HK-2 (cell line): ENCODE data around the gene RABGAP1L.

Experiments
- DNase-seq: peaks from one replicate; pipeline ENCODE4 v3.0.0-alpha.2; 2018; ENCODE audit not compliant: unreplicated experiment

The RABGAP1L gene

DNA sequence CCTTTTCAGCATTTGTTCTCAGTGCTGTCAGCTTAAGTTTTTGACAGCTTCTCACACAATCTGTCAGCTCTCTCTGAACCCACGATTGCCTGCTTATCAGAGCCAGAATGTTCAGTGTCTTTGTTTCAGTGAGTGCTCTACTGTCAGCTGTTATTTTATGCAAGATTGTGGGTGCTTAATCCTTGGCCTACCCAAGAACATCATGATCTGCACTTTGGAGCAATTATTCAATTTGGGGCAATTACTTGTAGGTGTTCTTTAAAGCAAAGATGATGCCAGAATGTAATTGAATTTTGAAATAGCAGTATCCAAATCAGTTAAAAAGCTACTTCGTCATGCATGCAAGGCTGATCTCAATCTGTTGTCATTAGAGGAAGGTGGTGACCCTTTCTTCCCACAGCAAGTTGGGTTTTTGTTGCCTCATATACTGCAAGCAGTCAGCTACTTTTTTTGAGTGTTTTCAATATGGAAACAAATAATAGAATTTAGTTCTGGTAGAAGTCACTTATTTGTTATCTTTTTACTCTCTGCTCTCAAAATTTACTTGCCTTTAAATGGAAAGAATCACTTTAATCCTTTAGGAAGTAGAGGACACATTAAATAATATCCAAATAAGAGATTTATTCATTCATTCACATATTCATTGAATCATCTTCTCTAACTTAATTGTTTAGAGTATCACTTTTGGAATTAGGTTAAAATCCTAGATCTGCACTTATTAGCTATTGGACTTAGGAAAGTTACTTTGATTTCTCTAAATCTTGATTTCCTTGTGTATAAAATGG is 586.9 kb downstream of the RABGAP1L start:
- no peak for DNase-seq

DNA sequence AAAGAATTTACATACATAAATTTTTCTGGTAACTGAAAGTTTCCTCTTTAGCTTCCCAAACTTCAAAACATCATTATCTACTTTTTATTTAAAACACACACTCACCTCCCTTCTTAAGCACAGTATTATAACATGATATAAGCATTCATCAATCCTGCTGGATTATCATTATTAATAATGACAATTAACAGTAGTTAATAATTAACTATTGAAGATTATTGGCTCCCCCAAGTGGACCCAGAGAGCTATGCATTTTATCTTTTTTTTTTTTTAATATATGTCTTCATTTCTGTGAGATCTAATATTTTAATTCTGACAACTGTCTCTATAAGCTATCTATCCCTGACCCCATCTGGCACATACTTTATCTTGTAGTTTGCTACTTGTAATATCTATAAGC is 588.3 kb downstream of the RABGAP1L start:
- DNase-seq, result no peak

DNA sequence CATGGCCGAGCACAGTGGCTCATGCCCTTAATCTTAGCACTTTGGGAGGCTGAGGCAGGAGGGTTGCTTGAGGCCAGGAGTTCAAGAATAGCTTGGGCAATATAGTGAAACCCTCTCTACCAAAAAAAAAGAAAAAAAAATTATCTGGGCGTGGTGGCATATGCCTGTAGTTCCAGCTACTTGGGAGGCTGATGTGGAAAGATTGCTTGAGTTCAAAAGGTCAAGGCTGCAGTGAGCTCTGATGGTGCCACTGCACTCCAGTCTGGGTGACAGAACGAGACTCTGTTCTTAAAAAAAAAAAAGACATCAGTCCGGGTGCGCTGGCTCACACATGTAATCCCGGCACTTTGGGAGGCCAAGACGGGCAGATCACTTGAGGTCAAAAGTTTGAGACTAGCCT is 589.3 kb downstream of the RABGAP1L start:
- DNase-seq, result no peak

DNA sequence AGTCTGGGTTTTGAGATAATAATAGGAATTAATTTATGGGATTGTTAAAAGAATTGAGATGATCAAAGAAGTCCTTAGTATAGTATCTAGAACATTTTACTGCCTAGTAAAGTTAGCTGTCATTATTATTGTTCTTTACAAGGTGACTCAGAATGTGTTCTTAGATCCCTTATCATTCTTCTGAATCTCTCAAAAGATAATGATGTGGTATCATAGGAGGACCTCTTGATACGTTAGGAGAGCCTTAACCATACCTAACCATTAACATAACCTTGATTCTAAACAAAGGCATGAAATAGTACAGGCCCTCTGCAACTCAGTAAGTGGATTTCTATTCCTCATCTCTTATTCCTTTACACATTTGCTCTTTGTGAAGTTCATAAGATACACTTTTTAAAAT is 593.8 kb downstream of the RABGAP1L start:
- no peak for DNase-seq

GRCh38 chr1:174761335-174761734 is 602.0 kb downstream of the RABGAP1L start:
- no peak for DNase-seq

- DNase-seq, result no peak
These were observed 602.7 kb downstream of the RABGAP1L start for GRCh38 chr1:174761901-174762585.

- no peak for DNase-seq
These were observed 604.9 kb downstream of the RABGAP1L start for GRCh38 chr1:174764191-174764590.

DNA sequence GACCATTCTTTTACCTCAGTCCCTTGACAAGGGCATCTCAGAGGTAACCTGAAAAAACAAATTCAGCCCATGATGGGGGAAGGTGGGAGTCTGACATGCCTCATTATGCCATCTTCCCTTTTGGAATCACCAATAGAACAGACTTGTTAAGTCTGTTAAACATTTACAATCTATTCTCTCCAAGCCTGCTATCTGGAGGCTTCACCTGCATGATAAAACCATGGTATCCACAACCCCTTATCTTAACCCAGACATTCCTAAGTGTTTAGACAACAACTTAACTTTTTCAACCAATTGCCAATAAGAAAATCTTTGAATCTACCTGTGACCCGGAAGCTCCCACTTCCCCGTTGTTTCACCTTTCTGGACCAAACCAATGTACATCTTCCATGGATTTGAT is 607.4 kb downstream of the RABGAP1L start:
- DNase-seq, result no peak

DNA sequence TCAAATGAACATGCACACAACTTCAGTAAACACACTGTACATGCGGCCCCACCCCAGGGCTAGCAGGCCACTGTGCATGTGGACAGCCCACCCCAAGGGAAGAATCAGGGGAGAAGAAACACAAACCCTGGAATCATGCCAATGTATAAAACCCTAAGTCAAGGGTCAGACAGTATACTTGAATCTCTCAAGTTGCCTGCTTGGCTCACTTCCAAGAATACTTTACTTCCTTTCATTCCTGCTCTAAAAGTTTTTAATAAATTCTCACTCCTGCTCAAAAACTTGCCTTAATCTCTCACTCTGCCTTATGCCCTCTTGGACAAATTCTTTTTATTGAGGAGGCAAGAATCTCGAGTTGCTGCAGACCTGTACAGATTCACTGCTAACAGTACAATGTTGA is 609.2 kb downstream of the RABGAP1L start:
- DNase-seq, result no peak

GRCh38 chr1:174768949-174769348 is 609.6 kb downstream of the RABGAP1L start:
- DNase-seq, result no peak

- no peak for DNase-seq
These were observed 610.7 kb downstream of the RABGAP1L start for GRCh38 chr1:174769961-174770549.

- no peak for DNase-seq
These were observed 616.3 kb downstream of the RABGAP1L start for GRCh38 chr1:174775621-174776020.

GRCh38 chr1:174777262-174777661 is 617.9 kb downstream of the RABGAP1L start:
- DNase-seq, result no peak

- no peak for DNase-seq
These were observed 626.2 kb downstream of the RABGAP1L start for GRCh38 chr1:174785510-174785909.

- no peak for DNase-seq
These were observed 627.0 kb downstream of the RABGAP1L start for GRCh38 chr1:174786358-174786757.

- no peak for DNase-seq
These were observed 627.4 kb downstream of the RABGAP1L start for GRCh38 chr1:174786760-174787159.

- no peak for DNase-seq
These were observed 629.7 kb downstream of the RABGAP1L start for GRCh38 chr1:174788981-174789380.

DNA sequence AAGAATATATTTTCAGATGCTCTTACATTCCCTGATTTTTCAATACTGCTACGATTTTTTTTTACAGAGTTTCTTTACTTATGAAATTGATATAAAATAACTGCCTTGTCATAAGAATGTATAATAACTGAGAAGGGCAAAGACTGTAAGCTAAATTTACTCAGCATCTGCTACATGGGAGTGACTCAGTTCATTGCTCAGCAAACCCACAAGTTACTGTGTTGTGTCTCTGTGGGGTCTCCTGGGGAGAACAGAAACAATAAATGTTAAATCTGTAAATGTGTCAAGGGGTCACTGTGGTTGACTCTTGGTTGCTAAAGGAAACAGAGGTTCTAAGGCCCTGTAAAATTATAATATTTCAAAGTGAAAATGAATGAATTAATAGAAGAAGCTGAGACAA is 630.1 kb downstream of the RABGAP1L start:
- DNase-seq, result no peak

- DNase-seq, result no peak
These were observed 632.5 kb downstream of the RABGAP1L start for GRCh38 chr1:174791863-174792262.

GRCh38 chr1:174794861-174795260 is 635.5 kb downstream of the RABGAP1L start:
- DNase-seq, result no peak

- DNase-seq, result no peak
These were observed 636.5 kb downstream of the RABGAP1L start for GRCh38 chr1:174795806-174796205.

- no peak for DNase-seq
These were observed 638.1 kb downstream of the RABGAP1L start for GRCh38 chr1:174797398-174797797.

DNA sequence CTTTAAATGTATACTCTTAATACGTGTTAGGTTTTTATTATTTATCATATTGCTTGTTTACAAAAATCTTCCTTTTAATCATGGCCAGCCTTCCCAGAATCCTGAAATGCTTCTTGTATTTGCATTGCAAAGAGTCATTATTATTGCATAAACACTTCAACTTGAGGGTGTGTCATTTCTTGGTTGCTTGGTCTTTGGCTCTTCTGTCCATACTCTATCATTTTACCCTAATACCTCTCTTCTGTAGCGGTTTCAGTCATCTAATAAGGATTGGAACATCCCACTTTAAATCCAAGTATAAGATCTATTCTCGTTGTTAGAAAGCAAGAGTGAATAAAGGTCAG is 639.8 kb downstream of the RABGAP1L start:
- DNase-seq, result no peak
